NCI-H82 treated with DMSO at 0.1 percent for 48 hours (cell line): Measurements from ENCODE around the gene PGR.
"Not testable (repeated sequence)": the region's sequence is repeated elsewhere in the genome, so short reads cannot be mapped to it uniquely, and the experiment has no call there.

Experiments
- DNase-seq: peaks from one replicate; lab custom pipeline; 2025; ENCODE audit not compliant: unreplicated experiment; lab: John Stamatoyannopoulos, UW

Gene PGR

GRCh38 chr11:101082813-101083212 lies 46.8 kb downstream of the PGR start:
- no peak for DNase-seq

- DNase-seq = no peak
These were observed 65.9 kb downstream of the PGR start for GRCh38 chr11:101063706-101064105.

- no peak for DNase-seq
These were observed 68.0 kb downstream of the PGR start for GRCh38 chr11:101061606-101062005.

GRCh38 chr11:101059331-101059730 lies 70.3 kb downstream of the PGR start:
- no peak for DNase-seq

GRCh38 chr11:101053492-101053891 lies 76.1 kb downstream of the PGR start:
- DNase-seq = no peak

GRCh38 chr11:101051677-101052076 lies 77.9 kb downstream of the PGR start:
- DNase-seq = no peak

GRCh38 chr11:101049813-101050212 lies 79.8 kb downstream of the PGR start:
- DNase-seq = no peak

- no peak for DNase-seq
These were observed 80.5 kb downstream of the PGR start for GRCh38 chr11:101049123-101049522.

- no peak for DNase-seq
These were observed 81.1 kb downstream of the PGR start for GRCh38 chr11:101048479-101048878.

- no peak for DNase-seq
These were observed 82.7 kb downstream of the PGR start for GRCh38 chr11:101046947-101047346.

GRCh38 chr11:101045415-101045814 lies 84.2 kb downstream of the PGR start:
- no peak for DNase-seq

- no peak for DNase-seq
These were observed 85.7 kb downstream of the PGR start for GRCh38 chr11:101043940-101044339.

- no peak for DNase-seq
These were observed 93.7 kb downstream of the PGR start for GRCh38 chr11:101035872-101036271.

GRCh38 chr11:101034076-101034475 lies 95.5 kb downstream of the PGR start:
- no peak for DNase-seq

- DNase-seq = no peak
These were observed 96.6 kb downstream of the PGR start for GRCh38 chr11:101032991-101033390.

GRCh38 chr11:101031713-101032112 lies 97.9 kb downstream of the PGR start:
- no peak for DNase-seq

- DNase-seq = no peak
These were observed 98.9 kb downstream of the PGR start for GRCh38 chr11:101030692-101031091.

- DNase-seq = no peak
These were observed 99.6 kb downstream of the PGR start for GRCh38 chr11:101030015-101030414.

- DNase-seq = no peak
These were observed 101.0 kb downstream of the PGR start for GRCh38 chr11:101028644-101029043.

GRCh38 chr11:101022256-101022655 lies 107.4 kb downstream of the PGR start:
- no peak for DNase-seq

GRCh38 chr11:101019870-101020269 lies 109.7 kb downstream of the PGR start:
- no peak for DNase-seq

GRCh38 chr11:101014600-101015285 lies 114.9 kb downstream of the PGR start:
- no peak for DNase-seq

GRCh38 chr11:101013702-101014101 lies 115.9 kb downstream of the PGR start:
- DNase-seq = not testable (repeated sequence)
